ENCODE data around the gene DNAH6.

Gene DNAH6

GRCh38 chr2:84858123-84858522 lies 341.8 kb downstream of the DNAH6 start:
- Histone ChIP-seq H3K27ac (ENCODE audit: low read length) (no peak overlapping the region), H3K4me1 (ENCODE audit: insufficient read depth, low read length) (no peaks in the 10 kb centered on the region), H3K4me2 (ENCODE audit: insufficient read depth, low read length) (no peak overlapping the region), H3K36me3 (ENCODE audit: insufficient read depth, low read length) (no peaks in the 10 kb centered on the region), H3K27me3 (ENCODE audit: insufficient read depth, low read length, poor library complexity) (peaks cover 3% of the 10 kb centered on the region), H2AFZ (ENCODE audit: low read depth, low read length) (no peak overlapping the region), H3K9ac (ENCODE audit: low read depth, low read length) (no peak overlapping the region), H3K4me3 (ENCODE audit: low read depth in 1 of 2, low read length in 2 of 2) (no peak overlapping the region), H3K79me2 (ENCODE audit: insufficient read depth, low read length) (no peaks in the 10 kb centered on the region), H4K20me1 (ENCODE audit: insufficient read depth, low read length) (no peaks in the 10 kb centered on the region), H3K9me3 (ENCODE audit: insufficient read depth, low read length, severe bottlenecking) (no peaks in the 10 kb centered on the region)
- TF ChIP-seq EZH2 (IDR thresholded peaks at IDR 0.05; ENCODE audit: borderline replicate concordance, low read depth, low read length, severe bottlenecking) (no peak), CTCF (IDR thresholded peaks at IDR 0.05; ENCODE audit: borderline replicate concordance, extremely low read depth, low read length, poor library complexity, severe bottlenecking) (peak; percentile 36)
- no peak for ATAC-seq (ENCODE audit: insufficient read depth, low read depth)
- DNase-seq = no peak

GRCh38 chr2:84858937-84859336 lies 342.6 kb downstream of the DNAH6 start:
- H3K36me3 ChIP-seq (ENCODE audit: insufficient read depth, low read length) = no peaks in the 10 kb centered on the region
- no peak overlapping the region for H3K27ac ChIP-seq (ENCODE audit: low read length)
- no peaks in the 10 kb centered on the region for H3K79me2 ChIP-seq (ENCODE audit: insufficient read depth, low read length)
- H3K9me3 ChIP-seq (ENCODE audit: insufficient read depth, low read length, severe bottlenecking) = no peaks in the 10 kb centered on the region
- H3K9ac ChIP-seq (ENCODE audit: low read depth, low read length) = no peak overlapping the region
- TF ChIP-seq CTCF (IDR thresholded peaks at IDR 0.05; ENCODE audit: borderline replicate concordance, extremely low read depth, low read length, poor library complexity, severe bottlenecking) = no peak
- TF ChIP-seq EZH2 (IDR thresholded peaks at IDR 0.05; ENCODE audit: borderline replicate concordance, low read depth, low read length, severe bottlenecking) = no peak
- H3K4me2 ChIP-seq (ENCODE audit: insufficient read depth, low read length) = no peak overlapping the region
- H3K27me3 ChIP-seq (ENCODE audit: insufficient read depth, low read length, poor library complexity) = peaks cover 3% of the 10 kb centered on the region
- no peaks in the 10 kb centered on the region for H3K4me1 ChIP-seq (ENCODE audit: insufficient read depth, low read length)
- ATAC-seq (ENCODE audit: insufficient read depth, low read depth) = no peak
- DNase-seq = no peak
- H4K20me1 ChIP-seq (ENCODE audit: insufficient read depth, low read length) = no peaks in the 10 kb centered on the region
- no peak overlapping the region for H2AFZ ChIP-seq (ENCODE audit: low read depth, low read length)
- no peak overlapping the region for H3K4me3 ChIP-seq (ENCODE audit: low read depth in 1 of 2, low read length in 2 of 2)

- Histone ChIP-seq H3K79me2 (ENCODE audit: insufficient read depth, low read length) (no peaks in the 10 kb centered on the region), H3K36me3 (ENCODE audit: insufficient read depth, low read length) (no peaks in the 10 kb centered on the region), H3K4me2 (ENCODE audit: insufficient read depth, low read length) (no peak overlapping the region), H3K9me3 (ENCODE audit: insufficient read depth, low read length, severe bottlenecking) (no peaks in the 10 kb centered on the region), H3K27ac (ENCODE audit: low read length) (no peak overlapping the region), H3K27me3 (ENCODE audit: insufficient read depth, low read length, poor library complexity) (peaks cover 3% of the 10 kb centered on the region), H4K20me1 (ENCODE audit: insufficient read depth, low read length) (no peaks in the 10 kb centered on the region), H3K4me3 (ENCODE audit: low read depth in 1 of 2, low read length in 2 of 2) (no peak overlapping the region), H3K9ac (ENCODE audit: low read depth, low read length) (no peak overlapping the region), H2AFZ (ENCODE audit: low read depth, low read length) (no peak overlapping the region), H3K4me1 (ENCODE audit: insufficient read depth, low read length) (no peaks in the 10 kb centered on the region)
- TF ChIP-seq CTCF (IDR thresholded peaks at IDR 0.05; ENCODE audit: borderline replicate concordance, extremely low read depth, low read length, poor library complexity, severe bottlenecking) = no peak
- TF ChIP-seq EZH2 (IDR thresholded peaks at IDR 0.05; ENCODE audit: borderline replicate concordance, low read depth, low read length, severe bottlenecking) = no peak
- ATAC-seq (ENCODE audit: insufficient read depth, low read depth) = no peak
- DNase-seq = no peak
Measured at GRCh38 chr2:84861539-84861938, 345.2 kb downstream of the DNAH6 start.

GRCh38 chr2:84862006-84862405 lies 345.7 kb downstream of the DNAH6 start:
- Histone ChIP-seq H2AFZ (ENCODE audit: low read depth, low read length) (no peak overlapping the region), H4K20me1 (ENCODE audit: insufficient read depth, low read length) (no peaks in the 10 kb centered on the region), H3K9ac (ENCODE audit: low read depth, low read length) (no peak overlapping the region), H3K4me2 (ENCODE audit: insufficient read depth, low read length) (no peak overlapping the region), H3K27ac (ENCODE audit: low read length) (no peak overlapping the region), H3K4me3 (ENCODE audit: low read depth in 1 of 2, low read length in 2 of 2) (no peak overlapping the region), H3K9me3 (ENCODE audit: insufficient read depth, low read length, severe bottlenecking) (no peaks in the 10 kb centered on the region), H3K36me3 (ENCODE audit: insufficient read depth, low read length) (no peaks in the 10 kb centered on the region), H3K79me2 (ENCODE audit: insufficient read depth, low read length) (no peaks in the 10 kb centered on the region), H3K27me3 (ENCODE audit: insufficient read depth, low read length, poor library complexity) (peaks cover 3% of the 10 kb centered on the region), H3K4me1 (ENCODE audit: insufficient read depth, low read length) (no peaks in the 10 kb centered on the region)
- DNase-seq = no peak
- no peak for ATAC-seq (ENCODE audit: insufficient read depth, low read depth)
- TF ChIP-seq CTCF (IDR thresholded peaks at IDR 0.05; ENCODE audit: borderline replicate concordance, extremely low read depth, low read length, poor library complexity, severe bottlenecking) (no peak), EZH2 (IDR thresholded peaks at IDR 0.05; ENCODE audit: borderline replicate concordance, low read depth, low read length, severe bottlenecking) (no peak)

Measured in DND-41 (cell line).